Measurements from ENCODE around the gene KRTAP20-3. TPM values are rescaled to one million over a fixed set of nuclear protein-coding genes. Genes with fewer than 3 reads are reported as not detected.

KRTAP20-3 gene
- not detected for total RNA-seq
- long read RNA-seq: 0 reads

DNA sequence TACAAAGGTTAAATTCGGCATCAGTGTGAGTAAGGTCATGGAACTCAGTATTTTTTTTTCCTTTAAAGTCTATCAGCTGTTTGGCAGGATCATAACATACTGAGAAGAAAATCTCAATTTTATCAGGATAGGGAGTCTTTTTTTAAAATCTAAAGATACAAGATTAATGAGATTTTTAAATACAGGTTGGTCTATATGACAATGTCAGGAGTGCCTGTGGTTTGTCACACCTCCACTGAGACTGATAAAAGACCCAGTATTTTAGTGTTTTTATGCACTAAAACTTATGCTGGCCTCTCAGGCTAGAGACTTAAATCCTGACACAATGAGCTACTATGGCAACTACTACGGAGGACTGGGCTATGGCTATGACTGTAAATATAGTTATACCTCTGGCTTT lies at the start of gene KRTAP20-3:
Gene KRTAP20-3, plus strand, starts transcription at position 301 of the 400 bp plus-strand sequence.
- no peak for DNase-seq (ENCODE audit: low spot score)

DNA sequence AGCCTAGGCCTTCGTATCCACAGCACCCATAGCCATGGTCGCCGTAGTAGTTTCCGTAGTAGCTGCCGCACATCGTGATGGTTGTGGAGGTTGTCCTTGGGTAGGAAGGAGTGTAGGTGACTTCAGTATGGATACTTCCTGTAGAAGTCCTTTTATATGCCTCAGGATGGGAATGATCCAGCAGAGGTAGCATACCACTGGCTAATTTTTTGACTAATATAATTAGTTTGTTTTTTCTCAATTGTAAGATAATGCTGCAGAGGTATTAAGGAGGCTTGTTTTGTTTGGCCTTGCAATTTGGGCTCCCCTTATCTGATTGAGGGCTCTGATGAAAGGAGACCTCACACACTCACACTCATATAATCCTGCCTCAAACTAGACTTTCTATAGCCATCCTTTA lies 43.9 kb upstream of the KRTAP20-3 start, which contains the start of gene KRTAP6-2:
Gene KRTAP6-2, minus strand, starts transcription at position 101 of the 400 bp plus-strand sequence. Its CDS starts 28 bp downstream, at position 73.
- no peak for DNase-seq (ENCODE audit: low spot score)

DNA sequence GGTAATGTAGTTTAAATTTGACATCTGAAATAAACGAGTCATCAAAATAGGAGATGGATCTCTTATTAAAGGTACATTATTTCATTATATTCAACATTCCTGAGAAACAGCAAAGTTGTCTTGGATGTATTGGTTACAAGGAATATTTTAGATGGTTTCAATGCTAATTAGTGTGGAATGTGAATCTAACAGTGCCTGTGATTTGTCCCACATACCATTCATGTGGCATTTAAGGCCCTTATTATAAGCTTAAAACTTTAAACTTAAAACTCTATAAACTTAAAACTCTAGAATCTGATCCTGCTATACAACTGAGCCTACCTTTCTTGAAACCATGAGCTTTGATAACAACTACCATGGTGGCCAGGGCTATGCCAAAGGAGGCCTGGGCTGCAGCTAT lies 41.9 kb upstream of the KRTAP20-3 start, which contains the start of gene KRTAP22-1:
Gene KRTAP22-1, plus strand, starts transcription at position 301 of the 400 bp plus-strand sequence.
- DNase-seq (ENCODE audit: low spot score): no peak

DNA sequence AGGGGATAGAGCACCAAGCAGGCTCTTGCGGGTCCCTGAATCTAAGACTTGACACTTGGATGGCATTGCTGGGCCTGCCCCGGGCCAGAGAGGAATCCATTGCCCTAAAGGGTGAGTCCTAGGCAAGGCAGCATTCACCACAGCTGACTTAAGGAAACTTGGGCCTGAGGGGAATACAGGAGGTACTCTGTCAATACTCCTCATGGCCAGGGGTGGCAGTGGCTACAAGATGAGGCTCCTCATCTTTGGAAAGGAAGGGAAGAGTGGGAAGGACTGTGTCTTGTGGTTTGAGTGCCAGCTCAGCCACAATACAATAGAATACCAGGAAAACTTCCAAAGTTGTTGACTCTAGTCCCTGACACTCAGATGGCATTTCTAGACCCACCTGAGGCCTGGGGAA lies 36.7 kb upstream of the KRTAP20-3 start:
- no peak for DNase-seq (ENCODE audit: low spot score)

GRCh38 chr21:30612132-30612531 lies 30.5 kb upstream of the KRTAP20-3 start:
- no peak for DNase-seq (ENCODE audit: low spot score)

DNA sequence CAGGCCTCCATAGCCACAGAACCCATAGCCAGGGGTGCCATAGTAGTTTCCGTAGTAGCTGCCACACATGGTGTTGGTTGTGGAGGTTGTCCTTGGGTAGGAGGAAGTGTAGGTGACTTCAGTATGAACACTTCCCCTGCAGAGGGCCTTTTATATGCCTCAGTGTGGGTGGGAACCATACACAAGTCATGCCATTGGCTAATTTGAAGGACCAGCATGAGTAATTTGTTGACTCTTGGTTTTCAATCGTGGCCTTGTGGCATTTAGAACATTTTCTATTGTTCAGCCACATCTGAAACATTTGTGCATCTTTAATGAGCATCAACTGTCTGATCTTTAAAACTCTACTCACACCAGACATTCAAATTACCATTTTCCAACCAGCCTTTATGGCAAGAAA lies 28.8 kb upstream of the KRTAP20-3 start, which contains the start of gene KRTAP6-1:
Gene KRTAP6-1, minus strand, starts transcription at position 95 of the 400 bp plus-strand sequence. Its CDS starts 26 bp downstream, at position 69.
- DNase-seq (ENCODE audit: low spot score): no peak

- DNase-seq (ENCODE audit: low spot score): no peak
Observed at GRCh38 chr21:30615199-30615598, 27.5 kb upstream of the KRTAP20-3 start.

DNA sequence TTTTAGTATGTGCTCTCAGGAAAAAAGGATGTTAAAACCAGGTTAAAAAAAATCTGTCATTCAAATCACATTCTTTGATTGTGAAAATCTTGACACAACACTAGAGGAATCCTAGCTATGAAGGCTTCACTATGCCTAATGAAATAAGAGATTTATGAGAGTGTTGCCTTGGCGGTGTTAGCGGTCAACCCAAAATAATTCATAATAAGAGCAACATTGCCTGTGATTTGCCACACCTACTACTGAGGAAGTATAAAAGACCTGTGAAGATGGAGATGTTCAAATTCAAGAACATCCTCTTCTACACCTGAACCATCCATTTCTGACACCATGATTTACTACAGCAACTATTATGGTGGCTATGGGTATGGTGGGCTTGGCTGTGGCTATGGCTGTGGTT lies 26.5 kb upstream of the KRTAP20-3 start, which contains the start of gene KRTAP20-1:
Gene KRTAP20-1, plus strand, starts transcription at position 301 of the 400 bp plus-strand sequence. Its CDS starts 30 bp downstream, at position 331.
- no peak for DNase-seq (ENCODE audit: low spot score)

GRCh38 chr21:30620080-30620479 lies 22.6 kb upstream of the KRTAP20-3 start:
- no peak for DNase-seq (ENCODE audit: low spot score)

DNA sequence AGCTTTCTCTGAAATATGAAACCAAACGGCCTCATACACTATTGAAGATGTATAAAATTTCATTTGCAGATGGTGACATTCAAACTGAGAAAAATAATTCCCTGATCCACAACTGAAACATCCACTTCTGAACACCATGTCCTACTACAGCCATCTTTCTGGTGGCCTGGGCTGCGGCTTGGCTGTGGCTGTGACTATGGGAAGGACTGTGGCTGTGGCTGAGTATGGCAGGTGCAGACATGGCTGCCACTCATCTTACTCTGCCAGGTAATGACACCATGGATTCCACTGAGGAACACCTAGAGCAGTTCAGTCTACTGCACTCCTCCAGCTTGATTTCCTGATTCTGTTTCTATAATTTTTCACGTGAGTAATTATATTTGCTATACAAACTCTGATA lies 22.1 kb upstream of the KRTAP20-3 start, which contains the start of gene KRTAP20-4:
Gene KRTAP20-4, plus strand, starts transcription at position 106 of the 400 bp plus-strand sequence.
- DNase-seq (ENCODE audit: low spot score): no peak

DNA sequence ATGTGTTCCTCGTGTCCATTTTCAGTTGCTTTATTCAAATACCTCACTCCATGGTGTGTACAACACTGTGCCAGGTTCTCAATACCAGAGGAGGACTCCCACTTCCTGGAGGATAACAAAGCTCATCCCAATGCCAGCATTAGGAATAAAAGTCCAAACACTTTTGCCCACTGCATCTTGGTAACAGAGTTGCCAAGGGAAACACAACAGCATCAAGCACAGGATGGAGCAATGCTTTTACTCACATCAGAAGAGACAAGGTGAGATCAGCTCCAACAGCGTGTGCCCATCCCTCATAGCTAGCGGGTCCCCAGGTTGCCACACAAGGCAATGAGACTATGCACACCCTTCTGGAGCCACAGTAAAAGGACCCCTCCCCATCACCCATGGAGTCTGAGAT lies 19.3 kb upstream of the KRTAP20-3 start:
- no peak for DNase-seq (ENCODE audit: low spot score)

GRCh38 chr21:30625449-30626165 lies 17.1 kb upstream of the KRTAP20-3 start:
- no peak for DNase-seq (ENCODE audit: low spot score)

GRCh38 chr21:30628109-30628508 lies 14.6 kb upstream of the KRTAP20-3 start:
- no peak for DNase-seq (ENCODE audit: low spot score)

- DNase-seq (ENCODE audit: low spot score): no peak
Observed at GRCh38 chr21:30629200-30629599, 13.5 kb upstream of the KRTAP20-3 start.

- no peak for DNase-seq (ENCODE audit: low spot score)
Observed at GRCh38 chr21:30634906-30635305, 7.8 kb upstream of the KRTAP20-3 start, which contains the start of gene KRTAP20-2. Gene KRTAP20-2, plus strand, starts transcription at chr21:30635206. Its CDS starts 58 bp downstream, at chr21:30635264.

DNA sequence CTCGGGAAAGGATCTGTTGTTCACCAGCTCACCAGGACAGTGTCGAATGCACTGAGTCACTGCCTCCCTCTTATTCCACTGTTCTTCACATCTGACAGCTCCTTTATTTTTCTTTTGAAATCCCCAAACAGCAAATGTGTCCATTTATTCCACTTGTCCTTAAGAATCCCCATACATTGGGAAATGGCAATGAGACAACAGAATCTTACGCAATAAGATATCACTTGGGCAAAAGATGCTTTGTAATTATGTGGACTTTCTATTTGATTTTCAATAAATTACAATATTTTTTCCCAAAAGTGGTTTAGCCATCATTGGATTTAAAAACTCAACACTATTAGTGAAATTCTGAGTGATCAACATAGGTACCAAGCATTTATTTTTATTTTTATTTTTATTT lies 4.0 kb upstream of the KRTAP20-3 start:
- no peak for DNase-seq (ENCODE audit: low spot score)

DNA sequence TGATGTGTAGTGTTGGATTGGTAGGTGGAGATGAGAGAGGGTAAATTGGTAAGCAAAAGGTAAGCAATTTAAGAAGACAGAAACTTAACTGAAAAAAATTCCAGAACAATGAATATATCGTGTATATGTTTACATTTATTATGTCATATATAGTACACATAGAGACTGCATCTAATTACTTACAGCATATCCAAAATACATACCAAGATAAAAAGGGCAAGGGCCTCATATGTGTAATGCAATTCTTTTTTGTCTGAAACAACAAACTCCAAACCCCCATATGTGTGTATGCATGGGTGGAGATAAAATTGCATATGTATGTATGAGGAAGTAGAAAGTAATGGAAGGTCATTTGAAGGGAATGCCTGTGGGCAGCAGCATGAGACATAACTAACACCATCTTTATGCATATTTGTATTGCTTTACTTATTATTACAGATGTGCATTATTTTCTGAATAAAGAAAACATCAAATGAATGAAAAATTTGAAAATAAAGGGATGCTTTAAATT lies 4.3 kb downstream of the KRTAP20-3 start:
- DNase-seq (ENCODE audit: low spot score): no peak

- DNase-seq (ENCODE audit: low spot score): no peak
Observed at GRCh38 chr21:30652891-30653290, 10.2 kb downstream of the KRTAP20-3 start.

DNA sequence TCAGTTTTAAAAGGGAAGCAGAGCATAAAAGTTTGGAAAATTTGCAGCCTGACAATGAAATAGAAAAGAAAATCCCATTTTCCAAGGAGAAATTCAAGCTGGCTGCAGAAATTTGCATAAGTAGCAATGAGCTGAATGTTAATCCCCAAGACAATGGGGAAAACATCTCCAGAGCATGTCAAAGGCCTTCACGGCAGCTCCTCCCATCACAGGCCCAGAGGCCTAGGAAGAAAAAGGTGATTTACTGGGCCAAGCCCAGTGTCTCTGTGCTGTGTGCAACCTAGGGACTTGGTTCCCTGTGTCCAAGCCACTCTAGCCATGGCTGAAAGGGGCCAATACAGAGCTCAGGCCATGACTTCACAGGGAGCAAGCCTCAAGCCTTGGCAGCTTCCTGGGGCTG lies 26.1 kb downstream of the KRTAP20-3 start:
- DNase-seq (ENCODE audit: low spot score): no peak

GRCh38 chr21:30672985-30673650 lies 30.5 kb downstream of the KRTAP20-3 start:
- DNase-seq (ENCODE audit: low spot score): no peak

DNA sequence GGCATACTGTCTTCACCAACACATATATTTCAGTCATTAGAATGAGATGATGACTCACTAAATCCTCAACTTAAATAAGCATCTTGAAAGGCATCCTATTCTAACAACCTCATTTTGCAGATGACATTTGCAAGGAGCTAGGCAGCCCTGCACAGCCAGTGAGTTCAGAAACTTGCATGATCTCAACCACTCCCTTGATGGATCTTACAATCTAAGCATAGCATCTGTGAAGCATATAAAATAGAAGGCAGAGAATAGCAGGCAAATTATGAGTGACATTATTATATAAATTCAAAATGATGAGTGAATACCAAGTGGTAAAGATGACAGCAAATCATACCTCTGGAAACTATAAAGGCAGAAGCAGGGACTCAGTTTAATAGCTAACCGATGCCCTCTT lies 31.6 kb downstream of the KRTAP20-3 start:
- DNase-seq (ENCODE audit: low spot score): no peak

GRCh38 chr21:30676737-30677136 lies 34.1 kb downstream of the KRTAP20-3 start:
- DNase-seq (ENCODE audit: low spot score): no peak

Measured in mesenteric fat pad (tissue), 1 donor.